CD14-positive monocyte (primary cell): ENCODE measurements around the gene GLP2R. TPM values are rescaled to one million over a fixed set of nuclear protein-coding genes. Genes with fewer than 3 reads are reported as not detected.

ENCODE experiments used
- DNase-seq, 3 donors: peaks; one replicate each; pipeline ENCODE4 v3.0.0-alpha.2; 2011 to 2022
- H2AFZ ChIP-seq: 2 replicates; pipeline ENCODE4 v1.6.0; 2012; ENCODE audit warnings: mild to moderate bottlenecking, low read depth, low read length, inconsistent platforms; ENCODE audit not compliant: insufficient read depth, poor library complexity, severe bottlenecking
- H3K27ac ChIP-seq, 2 donors: 1 replicate in 1 of 2; 2 replicates in 1 of 2; pipeline ENCODE4 v1.5.1; 2012 to 2013; ENCODE audit warnings: low read length in 2 of 2, control low read depth in 1 of 2, inconsistent platforms in 1 of 2, low read depth in 1 of 2, mild to moderate bottlenecking in 1 of 2
- H3K27me3 ChIP-seq, 2 donors: one replicate each; pipeline versions ENCODE4 v1.6.0 to v1.6.1; 2011 to 2013; ENCODE audit warnings: low read length in 2 of 2; ENCODE audit not compliant: control insufficient read depth in 2 of 2, insufficient read depth in 2 of 2
- H3K36me3 ChIP-seq, 2 donors: replicated peaks in 1 of 2; 1 replicate in 1 of 2; 2 replicates in 1 of 2; pipeline versions ENCODE4 v1.5.1 to v1.6.1; 2012 to 2013; ENCODE audit warnings: low read length in 2 of 2, control low read depth in 1 of 2, inconsistent platforms in 1 of 2, mild to moderate bottlenecking in 1 of 2; ENCODE audit not compliant: insufficient read depth in 2 of 2, control insufficient read depth in 1 of 2
- H3K4me1 ChIP-seq, 2 donors: 1 replicate in 1 of 2; 2 replicates in 1 of 2; pipeline versions ENCODE4 v1.5.1 to v1.6.1; 2012 to 2013; ENCODE audit warnings: low read length in 2 of 2, control low read depth in 1 of 2, inconsistent platforms in 1 of 2, mild to moderate bottlenecking in 1 of 2, moderate library complexity in 1 of 2; ENCODE audit not compliant: insufficient read depth in 2 of 2, control insufficient read depth in 1 of 2
- H3K4me2 ChIP-seq: replicated peaks from 2 replicates; pipeline ENCODE3; 2012; ENCODE audit warnings: low read length, moderate library complexity, mild to moderate bottlenecking; ENCODE audit not compliant: poor library complexity, severe bottlenecking; ENCODE audit errors: extremely low read depth
- H3K4me3 ChIP-seq, 3 experiments: fragments of 200-600 bp in 1 of 3; sonication (generic) in 1 of 3; replicated peaks in 1 of 3; 1 replicate in 2 of 3; 2 replicates in 1 of 3; pipeline ENCODE4 v1.5.1; 2011 to 2013; ENCODE audit warnings: low read length in 3 of 3, mild to moderate bottlenecking in 3 of 3, control low read depth in 2 of 3, low read depth in 2 of 3, inconsistent platforms in 1 of 3, moderate library complexity in 1 of 3
- H3K79me2 ChIP-seq: 2 replicates; pipeline ENCODE4 v1.6.0; 2012; ENCODE audit warnings: mild to moderate bottlenecking, control low read depth, inconsistent platforms, low read length, moderate library complexity; ENCODE audit not compliant: insufficient read depth
- H3K9ac ChIP-seq: 2 replicates; pipeline ENCODE4 v1.6.0; 2017; ENCODE audit warnings: low read length, mild to moderate bottlenecking; ENCODE audit not compliant: insufficient read depth, poor library complexity, severe bottlenecking
- H3K9me3 ChIP-seq, 2 donors: replicated peaks in 1 of 2; 1 replicate in 1 of 2; 2 replicates in 1 of 2; pipeline versions ENCODE4 v1.5.1 to v1.6.1; 2012 to 2013; ENCODE audit warnings: low read length in 2 of 2, control low read depth in 1 of 2; ENCODE audit not compliant: control insufficient read depth in 1 of 2, insufficient read depth in 1 of 2
- H4K20me1 ChIP-seq: 2 replicates; pipeline ENCODE4 v1.6.0; 2012; ENCODE audit warnings: mild to moderate bottlenecking, low read length, control low read depth, moderate library complexity; ENCODE audit not compliant: insufficient read depth
- H3K27ac Mint-ChIP-seq, 7 donors: one replicate each; pipeline ENCODE4 v1.8.0; 2020; ENCODE audit warnings: mild to moderate bottlenecking in 7 of 7, mixed read lengths in 7 of 7, moderate library complexity in 6 of 7, inconsistent platforms in 2 of 7
- H3K27me3 Mint-ChIP-seq, 3 donors: one replicate each; pipeline ENCODE4 v1.8.0; 2021 to 2022; ENCODE audit warnings: low read depth in 3 of 3, mild to moderate bottlenecking in 3 of 3, mixed read lengths in 3 of 3, moderate library complexity in 3 of 3, inconsistent platforms in 1 of 3
- H3K36me3 Mint-ChIP-seq, 2 donors: one replicate each; pipeline ENCODE4 v1.8.0; 2020; ENCODE audit warnings: mixed read lengths in 2 of 2, inconsistent platforms in 1 of 2, mild to moderate bottlenecking in 1 of 2
- H3K4me1 Mint-ChIP-seq: one replicate; pipeline ENCODE4 v1.8.0; 2020; ENCODE audit warnings: mild to moderate bottlenecking, mixed read lengths
- H3K4me3 Mint-ChIP-seq, 2 donors: one replicate each; pipeline ENCODE4 v1.8.0; 2020; ENCODE audit warnings: mild to moderate bottlenecking in 2 of 2, mixed read lengths in 2 of 2, moderate library complexity in 1 of 2
- H3K9me3 Mint-ChIP-seq, 7 donors: one replicate each; pipeline ENCODE4 v1.8.0; 2020 to 2022; ENCODE audit warnings: mixed read lengths in 7 of 7, mild to moderate bottlenecking in 6 of 7, moderate library complexity in 6 of 7, inconsistent platforms in 2 of 7
- CTCF ChIP-seq: fragments of 200-600 bp; IDR thresholded peaks from one replicate; pipeline ENCODE4 v1.8.0; 2022; ENCODE audit warnings: antibody characterized with exemption, mild to moderate bottlenecking
- WGBS: methylation state at CpG from one replicate; pipeline ENCODE4 v1.1.5; 2013; ENCODE audit warnings: missing lambda C conversion rate; ENCODE audit not compliant: insufficient coverage; 5-methylcytosine and 5-hydroxymethylcytosine counted together
- intact Hi-C, 2 donors: fragments of 100-400 bp; cut with micrococcal nuclease; formaldehyde crosslinking; loops; one replicate each; pipeline versions ENCODE4 v1.15.0 to v1.15.1; 2023
- polyA plus RNA-seq, 3 donors: library from polyadenylated mRNA; depleted of rRNA in 1 of 3; unstranded in 2 of 3; stranded (reverse) in 1 of 3; fragments of 300-500 nt in 2 of 3; fragments of >200 nt in 1 of 3; fragmentation: Illumina TruSeq in 2 of 3; gene quantifications; 1 replicate in 2 of 3; 2 replicates in 1 of 3; pipeline ENCODE4 v1.2.3, GENCODE V29; 2012 to 2021

GLP2R gene
- polyA plus RNA-seq, 3 donors = not detected

- H3K4me3 Mint-ChIP-seq = no peak overlapping the region
Observed at GRCh38 chr17:9883451-9883850, 57.7 kb downstream of the GLP2R start.

GRCh38 chr17:9886141-9886930, 60.6 kb downstream of the GLP2R start:
- Histone ChIP-seq H3K4me2 (no peak overlapping the region), H3K36me3 (no peaks in the 10 kb centered on the region), H2AFZ (no peak overlapping the region), H3K27ac (no peak overlapping the region), H3K9ac (no peak overlapping the region), H4K20me1 (no peaks in the 10 kb centered on the region), H3K79me2 (no peaks in the 10 kb centered on the region), H3K27me3 (no peaks in the 10 kb centered on the region), H3K9me3 (peaks cover 25 to 30% of the 10 kb centered on the region in 2 donors), H3K4me1 (no peaks in the 10 kb centered on the region), H3K4me3 (no peak overlapping the region)
- Mint-ChIP-seq H3K27me3 (peaks cover 3 to 9% (median 7%) of the 10 kb centered on the region in 3 donors), H3K4me3 (no peak overlapping the region), H3K36me3 (no peaks in the 10 kb centered on the region), H3K9me3 (peaks cover 15 to 39% (median 32%) of the 10 kb centered on the region in 7 donors), H3K4me1 (no peaks in the 10 kb centered on the region), H3K27ac (no peak overlapping the region)
- DNase-seq = no peak
- intact Hi-C loops = no loop called here
- TF ChIP-seq CTCF = no peak
- WGBS = 90% methylated on average over 2 of the region's 5 CpGs

More at GRCh38 chr17:9883451-9883850, 57.7 kb downstream of the GLP2R start:
- peaks cover 15% of the 10 kb centered on the region for H3K4me1 Mint-ChIP-seq
- no peak for TF ChIP-seq CTCF
- Histone ChIP-seq H3K27me3 (no peaks in the 10 kb centered on the region), H3K9ac (no peak overlapping the region), H3K4me3 (no peak overlapping the region), H2AFZ (no peak overlapping the region), H3K4me1 (peaks cover 15 to 20% of the 10 kb centered on the region in 2 donors), H3K27ac (no peak overlapping the region), H3K36me3 (no peaks in the 10 kb centered on the region), H3K9me3 (peaks cover 25 to 30% of the 10 kb centered on the region in 2 donors), H4K20me1 (no peaks in the 10 kb centered on the region), H3K79me2 (no peaks in the 10 kb centered on the region), H3K4me2 (no peak overlapping the region)
- no peak for DNase-seq
- intact Hi-C loops = no loop called here
- no peaks in the 10 kb centered on the region for H3K36me3 Mint-ChIP-seq
- H3K9me3 Mint-ChIP-seq = peaks cover 15 to 39% (median 32%) of the 10 kb centered on the region in 7 donors
- H3K27ac Mint-ChIP-seq = no peak overlapping the region
- peaks cover 5 to 8% (median 6%) of the 10 kb centered on the region in 3 donors for H3K27me3 Mint-ChIP-seq
